ENCODE results near the gene PCSK4. TPM values are rescaled to one million over a fixed set of nuclear protein-coding genes. Genes with fewer than 3 reads are reported as not detected.

PCSK4 gene
- total and polyA plus RNA-seq, 10 of the 15 experiments (the other 5 are each of a cell fraction or from before 2014, with no cell fraction given): 0.27 to 0.99 (median 0.40) TPM; not detected in 3

- no peak; the same call in 1 of the 2 replicates for TF ChIP-seq MAX (IDR thresholded peaks at IDR 0.05; ENCODE audit: low read depth, low read length)
- TF ChIP-seq BCLAF1 (IDR thresholded peaks at IDR 0.05): peak; percentile 83
- TF ChIP-seq IRF5 (IDR thresholded peaks at IDR 0.05; ENCODE audit: borderline replicate concordance): no peak
- no peak for TF ChIP-seq FOXM1 (IDR thresholded peaks at IDR 0.05; ENCODE audit: low read depth, low read length)
- TF ChIP-seq KLF5 (IDR thresholded peaks at IDR 0.05; ENCODE audit: partially characterized antibody): peak; percentile 97
- TF ChIP-seq HDAC6 (IDR thresholded peaks at IDR 0.05; ENCODE audit: unreplicated experiment): no peak
- no peak for TF ChIP-seq POLR2AphosphoS2 (IDR thresholded peaks at IDR 0.05; ENCODE audit: low read depth, low read length)
- TF ChIP-seq HDAC2 (IDR thresholded peaks at IDR 0.05): no peak
- TF ChIP-seq RELA (IDR thresholded peaks at IDR 0.05; ENCODE audit: borderline replicate concordance, partially characterized antibody): peak; percentile 73
- peak; percentile 38; the same call in 1 of the 2 replicates for TF ChIP-seq BACH1 (IDR thresholded peaks at IDR 0.05; ENCODE audit: borderline replicate concordance)
- no peak for TF ChIP-seq NRF1 (conservative IDR thresholded peaks at IDR 0.05; ENCODE audit: low read depth, low read length)
- no peak for TF ChIP-seq EED (IDR thresholded peaks at IDR 0.05; ENCODE audit: low read depth)
- TF ChIP-seq PKNOX1 (IDR thresholded peaks at IDR 0.05): peak; percentile 68
- TF ChIP-seq CHD2 (IDR thresholded peaks at IDR 0.05; ENCODE audit: borderline replicate concordance, low read depth, low read length): 0 out of 2 replicates have a peak, but pooled peaks have one; percentile 48
- peak; percentile 69; the same call in 1 of the 2 replicates for TF ChIP-seq ZNF207 (IDR thresholded peaks at IDR 0.05; ENCODE audit: borderline replicate concordance)
- TF ChIP-seq REST (IDR thresholded peaks at IDR 0.05; ENCODE audit: low read depth, low read length): no peak
- no peak for TF ChIP-seq RAD51 (IDR thresholded peaks at IDR 0.05)
- no peak for TF ChIP-seq SUPT20H (IDR thresholded peaks at IDR 0.05; ENCODE audit: borderline replicate concordance, control insufficient read depth, low read depth, low read length)
- TF ChIP-seq RB1 (IDR thresholded peaks at IDR 0.05; ENCODE audit: borderline replicate concordance): peak; percentile 81; the same call in 1 of the 2 replicates
Observed at GRCh38 chr19:1490311-1491113, at the start of gene PCSK4 (continued).

Measured in GM12878 (cell line).